GM12878 (cell line): Measurements from ENCODE around the gene CD180. TPM values are rescaled to one million over a fixed set of nuclear protein-coding genes. Genes with fewer than 3 reads are reported as not detected.

Source experiments
- ATAC-seq: fragments of 200-7000 bp; cut with Tn5 transposase; 3 replicates; pipeline ENCODE4 v1.9.1; 2020; ENCODE audit warnings: mild to moderate bottlenecking, moderate library complexity
- BruUV-seq: library from RNA; stranded (reverse); fragments of 400-500 nt; replicated peaks from 2 replicates; lab custom pipeline; 2021; lab: Mats Ljungman, UMichigan
- CTCF ChIA-PET: fragments of 300-600 bp; sonication (Branson Sonifier 250); formaldehyde crosslinking; extraction: SDS; loops from one replicate; lab custom pipeline; 2021; ENCODE audit warnings: inconsistent platforms; lab: Yijun Ruan, JAX
- POLR2A ChIA-PET: fragments of 350-600 bp; formaldehyde crosslinking; extraction: SDS; loops from one replicate; lab custom pipeline; 2021; ENCODE audit warnings: inconsistent platforms; lab: Charles Lee
- RAD21 ChIA-PET: fragments of 300-600 bp; sonication (Branson Sonifier 250); formaldehyde crosslinking; loops from one replicate; lab custom pipeline; 2023; ENCODE audit warnings: antibody characterized with exemption; ENCODE audit not compliant: unreplicated experiment; lab: Charles Lee
- SMC1A ChIA-PET: fragments of 300-600 bp; sonication (Branson Sonifier 250); formaldehyde crosslinking; loops from one replicate; lab custom pipeline; 2023; ENCODE audit not compliant: unreplicated experiment, uncharacterized antibody; lab: Charles Lee
- DNase-seq: peaks from one replicate; pipeline ENCODE4 v3.0.0-alpha.2; 2011; ENCODE audit warnings: low read depth, low spot score
- FAIRE-seq: peaks from 3 replicates; lab custom pipeline; 2011; peaks lifted over from hg19 to GRCh38; lab: Jason Lieb, UNC
- H2AFZ ChIP-seq: 2 replicates; pipeline ENCODE4 v1.6.0; 2011; ENCODE audit warnings: low read depth, low read length, control low read depth; ENCODE audit not compliant: control insufficient read depth
- H3K27ac ChIP-seq: 2 replicates; pipeline ENCODE4 v1.5.1; 2011; ENCODE audit warnings: control low read depth; ENCODE audit not compliant: control insufficient read depth, insufficient read depth
- H3K27me3 ChIP-seq, 2 experiments: replicated peaks in 1 of 2; 2 replicates each; pipeline versions ENCODE4 v1.6.0 to v1.6.1; 2011; ENCODE audit warnings: low read length in 1 of 2; ENCODE audit not compliant: control insufficient read depth in 2 of 2, insufficient read depth in 2 of 2
- H3K36me3 ChIP-seq, 2 experiments: 2 replicates each; pipeline ENCODE4 v1.5.1; 2011; ENCODE audit warnings: low read length in 1 of 2; ENCODE audit not compliant: control insufficient read depth in 2 of 2, insufficient read depth in 2 of 2
- H3K4me1 ChIP-seq: 2 replicates; pipeline ENCODE4 v1.6.1; 2011; ENCODE audit warnings: mild to moderate bottlenecking, low read length, moderate library complexity, mixed read lengths; ENCODE audit not compliant: control insufficient read depth, insufficient read depth
- H3K4me2 ChIP-seq: 2 replicates; pipeline ENCODE4 v1.6.0; 2011; ENCODE audit warnings: control low read depth; ENCODE audit not compliant: control insufficient read depth, insufficient read depth
- H3K4me3 ChIP-seq: fragments of 200-600 bp; sonication (generic); 2 replicates; pipeline ENCODE4 v1.5.1; 2016
- H3K79me2 ChIP-seq: 2 replicates; pipeline ENCODE4 v1.6.0; 2011; ENCODE audit warnings: low read length; ENCODE audit not compliant: control insufficient read depth, insufficient read depth
- H3K9ac ChIP-seq: 2 replicates; pipeline ENCODE4 v1.8.0; 2011; ENCODE audit warnings: low read length, control low read depth, mixed read lengths; ENCODE audit not compliant: control insufficient read depth, insufficient read depth
- H3K9me3 ChIP-seq: replicated peaks from 3 replicates; pipeline ENCODE4 v1.5.1; 2011; ENCODE audit warnings: mild to moderate bottlenecking, low read length; ENCODE audit not compliant: control insufficient read depth, insufficient read depth
- H4K20me1 ChIP-seq: 2 replicates; pipeline ENCODE4 v1.6.0; 2011; ENCODE audit not compliant: control insufficient read depth, insufficient read depth
- BMI1 ChIP-seq: fragments of 450-650 bp; IDR thresholded peaks from 2 replicates; pipeline ENCODE4 v1.6.1; 2016; ENCODE audit warnings: mild to moderate bottlenecking, moderate library complexity, borderline replicate concordance
- CEBPB ChIP-seq, 2 experiments: fragments of 150-350 bp in 1 of 2; IDR thresholded peaks; 2 replicates each; pipeline ENCODE4 v1.6.1; 2012 to 2014; ENCODE audit warnings: low read depth in 2 of 2, low read length in 2 of 2, borderline replicate concordance in 1 of 2, inconsistent platforms in 1 of 2
- ESRRA ChIP-seq: IDR thresholded peaks from 2 replicates; pipeline ENCODE4 v1.6.1; 2012; ENCODE audit warnings: mild to moderate bottlenecking, low read length, improper control_type of control experiment
- IRF4 ChIP-seq: IDR thresholded peaks from 2 replicates; pipeline ENCODE4 v1.6.1; 2011; ENCODE audit warnings: low read depth, low read length
- KLF5 ChIP-seq: fragments of 450-650 bp; IDR thresholded peaks from 2 replicates; pipeline ENCODE4 v1.6.1; 2014; ENCODE audit warnings: mild to moderate bottlenecking; ENCODE audit not compliant: partially characterized antibody
- PAX5 ChIP-seq: IDR thresholded peaks from 2 replicates; pipeline ENCODE4 v1.6.1; 2011; ENCODE audit warnings: low read depth, low read length, borderline replicate concordance
- SUPT20H ChIP-seq: IDR thresholded peaks from 2 replicates; pipeline ENCODE4 v1.6.1; 2011; ENCODE audit warnings: low read depth, mild to moderate bottlenecking, low read length, moderate library complexity, borderline replicate concordance; ENCODE audit not compliant: control insufficient read depth
- WGBS: methylation state at CpG from one replicate; pipeline ENCODE4 v1.1.6; 2016; ENCODE audit warnings: low lambda C conversion rate; ENCODE audit not compliant: insufficient replicate concordance, insufficient coverage; ENCODE audit errors: missing lambda C conversion rate; 5-methylcytosine and 5-hydroxymethylcytosine counted together
- in situ Hi-C: fragments of 300-500 bp; cut with MboI; formaldehyde crosslinking; loops from 9 replicates; pipeline ENCODE4 v1.14.3; 2018; ENCODE audit warnings: mixed read lengths
- intact Hi-C: fragments of 100-400 bp; cut with micrococcal nuclease; formaldehyde crosslinking; loops from one replicate; pipeline ENCODE4 v1.14.2; 2022; ENCODE audit not compliant: unreplicated experiment
- polyA plus RNA-seq, 11 experiments: library from polyadenylated mRNA; depleted of rRNA in 4 of 11; unstranded in 6 of 11; stranded (reverse) in 5 of 11; fragments of >200 nt; fragmentation: Nextera tagmentation in 4 of 11; fragmentation: Illumina TruSeq in 1 of 11; extraction: Ambion mirVana in 4 of 11; extraction: Trizol in 1 of 11; gene quantifications; 1 replicate in 1 of 11; 2 replicates in 10 of 11; pipeline versions ENCODE4 v1.2.1 to v1.2.3, GENCODE V29; 2011 to 2016; ENCODE audit warnings: inconsistent platforms in 2 of 11, missing spikeins in 2 of 11, low read depth in 1 of 11
- total RNA-seq, 4 experiments: library from RNA; depleted of rRNA in 3 of 4; stranded (reverse); fragments of >200 nt in 3 of 4; fragmentation: Illumina TruSeq in 1 of 4; extraction: Trizol in 1 of 4; gene quantifications; 2 replicates each; pipeline versions ENCODE4 v1.2.1 to v1.2.3, GENCODE V29; 2013 to 2021
- TF ChIP-seq, protein P1 (sequence below): IDR thresholded peaks from 2 replicates; pipeline ENCODE4 v1.6.1; 2012; ENCODE audit warnings: low read depth, low read length, improper control_type of control experiment

CD180 gene
- total and polyA plus RNA-seq, 10 of the 15 experiments (the other 5 are each of a cell fraction or from before 2014, with no cell fraction given), result 0.22 to 9.7 (median 2.9) TPM

DNA sequence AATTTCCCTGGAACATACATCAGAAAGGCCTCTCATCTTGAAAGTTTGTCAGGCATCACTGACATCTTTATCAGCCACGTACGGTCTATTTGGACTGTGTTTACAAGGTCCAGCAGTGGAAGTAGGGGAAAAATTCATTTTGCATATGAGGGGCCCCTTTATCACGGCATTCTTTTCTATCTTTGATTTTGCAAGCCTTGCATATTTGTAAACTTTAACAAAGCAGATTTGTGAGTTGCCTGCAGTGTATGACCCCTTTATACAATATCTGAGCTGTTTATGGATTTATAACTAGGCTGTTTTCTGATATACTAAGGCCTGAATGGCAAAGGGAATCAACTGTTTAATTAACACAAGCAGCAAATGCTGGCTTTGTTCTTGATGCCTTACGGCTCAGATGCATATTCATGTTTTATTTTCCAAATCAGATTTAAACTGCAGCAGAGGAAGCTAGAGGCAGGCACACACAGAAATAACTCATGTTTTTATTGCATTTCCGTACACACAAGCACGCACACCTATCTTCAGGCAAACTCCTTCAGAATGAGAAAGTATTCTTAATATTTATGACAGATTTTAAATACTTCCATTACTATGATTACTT lies 61.1 kb downstream of the CD180 start:
- no peak overlapping the region for H3K4me3 ChIP-seq
- POLR2A ChIA-PET, result no interaction called here
- H3K79me2 ChIP-seq, result no peaks in the 10 kb centered on the region
- no peaks in the 10 kb centered on the region for H3K36me3 ChIP-seq
- TF ChIP-seq CEBPB (IDR thresholded peaks at IDR 0.05; ENCODE audit: borderline replicate concordance in 1 of 2, low read depth in 2 of 2, low read length in 2 of 2), result no peak
- TF ChIP-seq PAX5, result no peak
- no peak for TF ChIP-seq BMI1
- no peak for TF ChIP-seq KLF5
- no peak for TF ChIP-seq IRF4
- TF ChIP-seq, protein P1, sequence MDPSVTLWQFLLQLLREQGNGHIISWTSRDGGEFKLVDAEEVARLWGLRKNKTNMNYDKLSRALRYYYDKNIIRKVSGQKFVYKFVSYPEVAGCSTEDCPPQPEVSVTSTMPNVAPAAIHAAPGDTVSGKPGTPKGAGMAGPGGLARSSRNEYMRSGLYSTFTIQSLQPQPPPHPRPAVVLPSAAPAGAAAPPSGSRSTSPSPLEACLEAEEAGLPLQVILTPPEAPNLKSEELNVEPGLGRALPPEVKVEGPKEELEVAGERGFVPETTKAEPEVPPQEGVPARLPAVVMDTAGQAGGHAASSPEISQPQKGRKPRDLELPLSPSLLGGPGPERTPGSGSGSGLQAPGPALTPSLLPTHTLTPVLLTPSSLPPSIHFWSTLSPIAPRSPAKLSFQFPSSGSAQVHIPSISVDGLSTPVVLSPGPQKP, result no peak
- TF ChIP-seq ESRRA, result no peak
- no peak for TF ChIP-seq SUPT20H
- ATAC-seq (no peak), DNase-seq (no peak), FAIRE-seq (no peak)
- no peaks in the 10 kb centered on the region for H3K9me3 ChIP-seq
- H3K27me3 ChIP-seq, result no peaks in the 10 kb centered on the region; a peak in 1 of 4 replicates
- H3K4me1 ChIP-seq, result no peaks in the 10 kb centered on the region
- no TSS peak for BruUV-seq
- SMC1A ChIA-PET, result no interaction called here
- WGBS, result 63% methylated on average over 6 of the region's 6 CpGs
- in situ Hi-C loops, result no loop called here
- H2AFZ ChIP-seq, result no peak overlapping the region
- H4K20me1 ChIP-seq, result no peaks in the 10 kb centered on the region
- no peak overlapping the region for H3K27ac ChIP-seq
- H3K4me2 ChIP-seq, result no peak overlapping the region
- intact Hi-C loops, result no loop called here
- CTCF ChIA-PET, result no interaction called here
- H3K9ac ChIP-seq, result no peak overlapping the region
- RAD21 ChIA-PET, result no interaction called here
